Lower leg skin (tissue), 4 donors: ENCODE data around the gene HPS3. TPM values are rescaled to one million over a fixed set of nuclear protein-coding genes. Genes with fewer than 3 reads are reported as not detected.
"Not testable (repeated sequence)": the region's sequence is repeated elsewhere in the genome, so short reads cannot be mapped to it uniquely, and the experiment has no call there.

Experiments used
- DNase-seq, 2 donors: peaks; one replicate each; pipeline ENCODE4 v3.0.0-alpha.2; 2019; ENCODE audit warnings: low spot score in 2 of 2
- H3K4me3 ChIP-seq: fragments of 200-600 bp; sonication (generic); 2 replicates; pipeline ENCODE4 v1.5.1; 2017; ENCODE audit warnings: mild to moderate bottlenecking, low read depth; ENCODE audit not compliant: poor library complexity, severe bottlenecking
- POLR2A ChIP-seq, 2 donors: fragments of 450-650 bp; IDR thresholded peaks; one replicate each; pipeline ENCODE4 v1.6.1; 2016 to 2017; ENCODE audit warnings: antibody characterized with exemption in 2 of 2, mild to moderate bottlenecking in 1 of 2, moderate library complexity in 1 of 2
- WGBS, 2 donors: methylation state at CpG; one replicate each; pipeline ENCODE4 v1.1.5; 2018; 5-methylcytosine and 5-hydroxymethylcytosine counted together
- intact Hi-C: fragments of 100-400 bp; cut with DNase I; formaldehyde crosslinking; loops from one replicate; pipeline ENCODE4 v1.15.0; 2023; ENCODE audit warnings: low total_unique reads
- total RNA-seq, 4 donors: library from RNA; depleted of rRNA; stranded (reverse); fragments of >200 nt; gene quantifications; one replicate each; pipeline ENCODE4 v1.1.0, GENCODE V29; 2016
- TF ChIP-seq, protein P1 (sequence below), 3 donors: fragments of 450-650 bp; IDR thresholded peaks; one replicate each; pipeline ENCODE4 v1.5.1; 2016; ENCODE audit warnings: antibody characterized with exemption in 3 of 3, mild to moderate bottlenecking in 3 of 3, moderate library complexity in 2 of 3

HPS3 gene
- total RNA-seq, 4 donors from 2014 or later: 5.7 to 11.3 (median 8.2) TPM

DNA sequence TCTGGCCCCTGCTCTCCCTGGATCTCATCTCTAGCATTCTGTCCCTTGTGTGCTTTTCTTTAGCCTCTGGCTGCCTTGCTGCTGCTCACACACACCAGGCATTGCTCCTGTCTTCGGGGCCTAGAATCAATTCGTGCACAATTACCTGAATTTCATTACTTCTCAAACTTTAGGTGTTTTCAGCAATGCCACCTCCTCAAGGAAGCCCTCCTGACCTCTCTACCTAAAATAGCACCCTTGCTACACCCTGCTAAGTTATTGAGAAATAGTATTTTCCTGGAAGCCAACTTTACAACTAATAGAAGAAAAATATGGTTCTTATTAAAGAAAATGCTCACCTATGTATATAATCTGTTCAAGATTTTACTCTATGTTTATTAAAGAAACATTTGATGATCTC, 51.7 kb downstream of the HPS3 start:
- intact Hi-C loops: no loop called here
- no peak overlapping the region for H3K4me3 ChIP-seq
- DNase-seq: no peak
- TF ChIP-seq, protein P1, sequence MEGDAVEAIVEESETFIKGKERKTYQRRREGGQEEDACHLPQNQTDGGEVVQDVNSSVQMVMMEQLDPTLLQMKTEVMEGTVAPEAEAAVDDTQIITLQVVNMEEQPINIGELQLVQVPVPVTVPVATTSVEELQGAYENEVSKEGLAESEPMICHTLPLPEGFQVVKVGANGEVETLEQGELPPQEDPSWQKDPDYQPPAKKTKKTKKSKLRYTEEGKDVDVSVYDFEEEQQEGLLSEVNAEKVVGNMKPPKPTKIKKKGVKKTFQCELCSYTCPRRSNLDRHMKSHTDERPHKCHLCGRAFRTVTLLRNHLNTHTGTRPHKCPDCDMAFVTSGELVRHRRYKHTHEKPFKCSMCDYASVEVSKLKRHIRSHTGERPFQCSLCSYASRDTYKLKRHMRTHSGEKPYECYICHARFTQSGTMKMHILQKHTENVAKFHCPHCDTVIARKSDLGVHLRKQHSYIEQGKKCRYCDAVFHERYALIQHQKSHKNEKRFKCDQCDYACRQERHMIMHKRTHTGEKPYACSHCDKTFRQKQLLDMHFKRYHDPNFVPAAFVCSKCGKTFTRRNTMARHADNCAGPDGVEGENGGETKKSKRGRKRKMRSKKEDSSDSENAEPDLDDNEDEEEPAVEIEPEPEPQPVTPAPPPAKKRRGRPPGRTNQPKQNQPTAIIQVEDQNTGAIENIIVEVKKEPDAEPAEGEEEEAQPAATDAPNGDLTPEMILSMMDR (IDR thresholded peaks at IDR 0.05): no peak
- no peak for TF ChIP-seq POLR2A (IDR thresholded peaks at IDR 0.05)
- 96 to 99% methylated on average over 2 of the region's 2 CpGs for WGBS, 2 donors

GRCh38 chr3:149186219-149186618, 56.8 kb downstream of the HPS3 start:
- intact Hi-C loops: no loop called here
- TF ChIP-seq POLR2A (IDR thresholded peaks at IDR 0.05): no peak
- TF ChIP-seq, protein P1 (IDR thresholded peaks at IDR 0.05): no peak
- H3K4me3 ChIP-seq: no peak overlapping the region
- 84 to 99% methylated on average over 2 of the region's 2 CpGs for WGBS, 2 donors
- no peak for DNase-seq

- WGBS, 2 donors: 84 to 90% methylated on average over 3 of the region's 3 CpGs
- H3K4me3 ChIP-seq: no peak overlapping the region
- TF ChIP-seq, protein P1 (IDR thresholded peaks at IDR 0.05): no peak
- no peak for TF ChIP-seq POLR2A (IDR thresholded peaks at IDR 0.05)
These were observed 57.3 kb downstream of the HPS3 start for GRCh38 chr3:149186721-149187120.

DNA sequence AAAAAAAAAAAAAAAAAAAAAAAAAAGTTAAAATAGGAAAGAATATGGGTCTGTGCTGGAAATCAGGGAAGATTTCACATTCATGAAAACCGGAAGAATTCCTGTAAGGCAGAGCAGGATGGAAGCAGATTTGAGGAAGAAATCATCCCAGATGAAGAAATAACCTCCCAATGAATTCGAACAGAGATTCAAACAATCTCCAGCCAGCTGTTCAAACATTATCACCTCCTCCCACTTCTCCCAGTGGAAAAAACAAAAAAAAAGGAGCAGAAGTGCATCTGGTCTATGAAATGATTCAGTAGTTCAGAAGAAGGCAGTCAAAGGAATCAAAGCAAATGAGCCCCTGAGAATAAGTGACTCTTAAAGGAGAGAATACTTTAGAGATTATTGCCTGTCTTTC, 59.1 kb downstream of the HPS3 start:
- 71 to 83% methylated on average over 2 of the region's 2 CpGs for WGBS, 2 donors
- TF ChIP-seq, protein P1 (IDR thresholded peaks at IDR 0.05): no peak
- no peak for TF ChIP-seq POLR2A (IDR thresholded peaks at IDR 0.05)
- no peak for DNase-seq
- no peak overlapping the region for H3K4me3 ChIP-seq
- intact Hi-C loops: no loop called here

More at GRCh38 chr3:149186721-149187120, 57.3 kb downstream of the HPS3 start:
- intact Hi-C loops: no loop called here
- DNase-seq: no peak

DNA sequence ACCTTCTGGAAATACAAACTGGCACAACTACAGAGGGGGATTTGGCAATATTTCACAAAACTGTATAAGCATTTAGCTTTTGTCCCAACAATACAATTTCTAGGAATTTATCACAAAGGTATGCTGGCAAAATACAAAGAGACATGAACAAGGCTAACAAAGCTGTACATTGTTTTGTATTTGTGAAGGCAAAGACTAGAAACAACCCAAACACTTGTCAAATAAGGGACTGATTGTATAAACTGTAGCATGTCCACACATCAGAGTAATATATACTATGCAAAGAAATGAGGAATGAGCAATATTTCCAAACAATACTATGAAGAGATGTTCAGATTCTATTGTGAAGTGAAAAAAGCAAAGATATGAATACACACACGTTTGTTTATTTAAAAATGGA, 65.8 kb downstream of the HPS3 start:
- no peak for DNase-seq
- TF ChIP-seq, protein P1 (IDR thresholded peaks at IDR 0.05): no peak
- no peak for TF ChIP-seq POLR2A (IDR thresholded peaks at IDR 0.05)
- 68 to 80% methylated on average over 1 of the region's 1 CpG for WGBS, 2 donors
- intact Hi-C loops: no loop called here
- no peak overlapping the region for H3K4me3 ChIP-seq

- DNase-seq, intact Hi-C loops, H3K4me3 ChIP-seq: not testable (repeated sequence)
- WGBS, 2 donors: 83 to 88% methylated on average over 12 of the region's 12 CpGs
These were observed 67.6 kb downstream of the HPS3 start for GRCh38 chr3:149196805-149197592.
